GM23338 (cell line): ENCODE measurements around the gene DNAJB8. TPM values are rescaled to one million over a fixed set of nuclear protein-coding genes. Genes with fewer than 3 reads are reported as not detected.

ENCODE experiments used
- ATAC-seq: fragments of 200-7000 bp; cut with Tn5 transposase; 3 replicates; pipeline ENCODE4 v1.9.1; 2020
- DNase-seq: peaks from one replicate; pipeline ENCODE4 v3.0.0-alpha.2; 2015; ENCODE audit warnings: low spot score
- H2AFZ ChIP-seq: fragments of 200-600 bp; sonication (generic); 2 replicates; pipeline ENCODE4 v1.8.0; 2016; ENCODE audit warnings: antibody characterized with exemption, mild to moderate bottlenecking, moderate library complexity
- H3F3A ChIP-seq: fragments of 200-600 bp; sonication (generic); replicated peaks from 2 replicates; pipeline ENCODE4 v1.8.0; 2017; ENCODE audit warnings: antibody characterized with exemption, mixed run types, low read depth
- H3K27ac ChIP-seq: fragments of 200-600 bp; sonication (generic); 2 replicates; pipeline ENCODE4 v1.6.1; 2016; ENCODE audit warnings: low read depth
- H3K27me3 ChIP-seq: fragments of 200-600 bp; sonication (generic); 2 replicates; pipeline ENCODE4 v1.8.0; 2016; ENCODE audit warnings: mild to moderate bottlenecking, mixed run types, moderate library complexity; ENCODE audit not compliant: insufficient read depth
- H3K36me3 ChIP-seq: fragments of 200-600 bp; sonication (generic); 2 replicates; pipeline ENCODE4 v1.8.0; 2016; ENCODE audit warnings: mild to moderate bottlenecking; ENCODE audit not compliant: insufficient read depth
- H3K4me1 ChIP-seq: fragments of 200-600 bp; sonication (generic); 2 replicates; pipeline ENCODE4 v1.8.0; 2016; ENCODE audit warnings: mild to moderate bottlenecking, moderate library complexity; ENCODE audit not compliant: insufficient read depth
- H3K4me2 ChIP-seq: fragments of 200-600 bp; sonication (generic); 2 replicates; pipeline ENCODE4 v1.7.1; 2017; ENCODE audit warnings: mixed run types
- H3K4me3 ChIP-seq: fragments of 200-600 bp; sonication (generic); 2 replicates; pipeline ENCODE4 v1.6.1; 2016; ENCODE audit warnings: mixed run types
- H3K79me2 ChIP-seq: fragments of 200-600 bp; sonication (generic); replicated peaks from 2 replicates; pipeline ENCODE4 v1.8.0; 2017; ENCODE audit warnings: mild to moderate bottlenecking; ENCODE audit not compliant: insufficient read depth
- H3K9me2 ChIP-seq: fragments of 200-600 bp; sonication (generic); 2 replicates; pipeline ENCODE4 v1.8.0; 2017; ENCODE audit not compliant: insufficient read depth
- H4K20me1 ChIP-seq: fragments of 200-600 bp; sonication (generic); replicated peaks from 2 replicates; pipeline ENCODE4 v1.8.0; 2017; ENCODE audit warnings: mild to moderate bottlenecking; ENCODE audit not compliant: insufficient read depth
- H3K27ac Mint-ChIP-seq: 2 replicates; pipeline ENCODE4 v1.8.0; 2020; ENCODE audit warnings: inconsistent platforms, mild to moderate bottlenecking, moderate library complexity, mixed read lengths
- H3K27me3 Mint-ChIP-seq: 3 replicates; pipeline ENCODE4 v1.8.0; 2022; ENCODE audit warnings: low read depth, mild to moderate bottlenecking, moderate library complexity, mixed read lengths, inconsistent platforms; ENCODE audit not compliant: insufficient read depth, poor library complexity
- H3K36me3 Mint-ChIP-seq: 3 replicates; pipeline ENCODE4 v1.8.0; 2021; ENCODE audit warnings: low read depth, mild to moderate bottlenecking, inconsistent platforms, moderate library complexity, mixed read lengths
- H3K4me1 Mint-ChIP-seq: 3 replicates; pipeline ENCODE4 v1.8.0; 2020; ENCODE audit warnings: mild to moderate bottlenecking, inconsistent platforms, mixed read lengths
- H3K4me3 Mint-ChIP-seq: 3 replicates; pipeline ENCODE4 v1.8.0; 2021; ENCODE audit warnings: moderate library complexity, mild to moderate bottlenecking, inconsistent platforms, mixed read lengths
- H3K9me3 Mint-ChIP-seq: 3 replicates; pipeline ENCODE4 v1.8.0; 2020; ENCODE audit warnings: moderate library complexity, mild to moderate bottlenecking, inconsistent platforms, mixed read lengths
- EZH2 ChIP-seq: fragments of 200-600 bp; sonication (generic); IDR thresholded peaks from one replicate; pipeline ENCODE4 v1.8.0; 2017; ENCODE audit warnings: antibody characterized with exemption, mild to moderate bottlenecking, low read depth; ENCODE audit not compliant: unreplicated experiment
- EZH2phosphoT487 ChIP-seq: fragments of 200-600 bp; sonication (generic); IDR thresholded peaks from one replicate; pipeline ENCODE4 v1.8.1; 2018; ENCODE audit warnings: antibody characterized with exemption; ENCODE audit not compliant: unreplicated experiment
- JUNB ChIP-seq: IDR thresholded peaks from one replicate; pipeline ENCODE4 v1.6.1; 2016; ENCODE audit warnings: antibody characterized with exemption; ENCODE audit not compliant: unreplicated experiment
- POLR2AphosphoS5 ChIP-seq: IDR thresholded peaks from 2 replicates; pipeline ENCODE4 v1.6.1; 2016; ENCODE audit warnings: antibody characterized with exemption, low read depth
- STAT1 ChIP-seq: IDR thresholded peaks from one replicate; pipeline ENCODE4 v1.6.1; 2016; ENCODE audit warnings: antibody characterized with exemption; ENCODE audit not compliant: unreplicated experiment
- ZNF331 ChIP-seq: fragments of 250-450 bp; sonication (Bioruptor Pico); IDR thresholded peaks from 2 replicates; pipeline ENCODE4 v1.5.0; 2020; ENCODE audit warnings: low read depth, mild to moderate bottlenecking, moderate library complexity
- polyA plus RNA-seq: library from polyadenylated mRNA; unstranded; fragments of >200 nt; fragmentation: Nextera tagmentation; extraction: Ambion mirVana; gene quantifications from 2 replicates; pipeline ENCODE4 v1.2.1, GENCODE V29; 2016
- total RNA-seq: library from RNA; depleted of rRNA; stranded (reverse); fragments of >200 nt; shearing (Covaris generic); gene quantifications from 2 replicates; pipeline ENCODE4 v1.2.3, GENCODE V29; 2014
- TF ChIP-seq, protein P1 (sequence below), 2 experiments: fragments of 200-600 bp in 1 of 2; sonication (generic) in 1 of 2; conservative IDR thresholded peaks; 2 replicates each; pipeline versions ENCODE4 v1.5.1 to v1.6.1; 2016 to 2017; ENCODE audit warnings: antibody characterized with exemption in 2 of 2, low read depth in 2 of 2, mild to moderate bottlenecking in 2 of 2, moderate library complexity in 1 of 2
- TF ChIP-seq, protein P2 (sequence below): IDR thresholded peaks from one replicate; pipeline ENCODE4 v1.6.1; 2018; ENCODE audit warnings: antibody characterized with exemption; ENCODE audit not compliant: unreplicated experiment
- TF ChIP-seq, protein P3 (sequence below): IDR thresholded peaks from 2 replicates; pipeline ENCODE4 v1.6.1; 2016; ENCODE audit warnings: antibody characterized with exemption

DNAJB8 gene
- total and polyA plus RNA-seq, 2 experiments from 2014 or later: not detected

DNA sequence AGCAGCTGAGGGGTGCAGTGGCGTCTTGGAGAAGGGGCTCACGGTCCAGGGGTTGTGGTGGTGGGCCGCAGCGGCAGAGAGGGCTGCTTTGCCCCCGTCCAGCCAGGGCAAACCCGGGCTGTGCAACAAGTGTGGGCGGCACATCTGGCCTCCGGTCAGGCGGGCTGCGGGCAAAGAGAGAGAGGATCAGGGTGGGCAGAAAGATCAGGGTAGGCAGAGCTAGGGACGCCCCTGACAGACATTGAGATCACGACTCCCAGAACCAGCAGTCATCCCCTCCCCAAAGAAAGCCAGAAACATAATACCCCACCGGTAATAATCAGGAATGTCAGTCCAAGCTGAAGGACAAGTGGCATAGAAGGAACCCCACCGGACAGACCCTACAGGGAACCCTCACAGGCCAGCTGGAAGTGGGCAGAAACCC, 19.5 kb upstream of the DNAJB8 start (continued):
- TF ChIP-seq, protein P1, sequence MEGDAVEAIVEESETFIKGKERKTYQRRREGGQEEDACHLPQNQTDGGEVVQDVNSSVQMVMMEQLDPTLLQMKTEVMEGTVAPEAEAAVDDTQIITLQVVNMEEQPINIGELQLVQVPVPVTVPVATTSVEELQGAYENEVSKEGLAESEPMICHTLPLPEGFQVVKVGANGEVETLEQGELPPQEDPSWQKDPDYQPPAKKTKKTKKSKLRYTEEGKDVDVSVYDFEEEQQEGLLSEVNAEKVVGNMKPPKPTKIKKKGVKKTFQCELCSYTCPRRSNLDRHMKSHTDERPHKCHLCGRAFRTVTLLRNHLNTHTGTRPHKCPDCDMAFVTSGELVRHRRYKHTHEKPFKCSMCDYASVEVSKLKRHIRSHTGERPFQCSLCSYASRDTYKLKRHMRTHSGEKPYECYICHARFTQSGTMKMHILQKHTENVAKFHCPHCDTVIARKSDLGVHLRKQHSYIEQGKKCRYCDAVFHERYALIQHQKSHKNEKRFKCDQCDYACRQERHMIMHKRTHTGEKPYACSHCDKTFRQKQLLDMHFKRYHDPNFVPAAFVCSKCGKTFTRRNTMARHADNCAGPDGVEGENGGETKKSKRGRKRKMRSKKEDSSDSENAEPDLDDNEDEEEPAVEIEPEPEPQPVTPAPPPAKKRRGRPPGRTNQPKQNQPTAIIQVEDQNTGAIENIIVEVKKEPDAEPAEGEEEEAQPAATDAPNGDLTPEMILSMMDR (conservative IDR thresholded peaks at IDR 0.05; ENCODE audit: low read depth in 2 of 2): no peak
- no peak for TF ChIP-seq JUNB
- TF ChIP-seq, protein P2, sequence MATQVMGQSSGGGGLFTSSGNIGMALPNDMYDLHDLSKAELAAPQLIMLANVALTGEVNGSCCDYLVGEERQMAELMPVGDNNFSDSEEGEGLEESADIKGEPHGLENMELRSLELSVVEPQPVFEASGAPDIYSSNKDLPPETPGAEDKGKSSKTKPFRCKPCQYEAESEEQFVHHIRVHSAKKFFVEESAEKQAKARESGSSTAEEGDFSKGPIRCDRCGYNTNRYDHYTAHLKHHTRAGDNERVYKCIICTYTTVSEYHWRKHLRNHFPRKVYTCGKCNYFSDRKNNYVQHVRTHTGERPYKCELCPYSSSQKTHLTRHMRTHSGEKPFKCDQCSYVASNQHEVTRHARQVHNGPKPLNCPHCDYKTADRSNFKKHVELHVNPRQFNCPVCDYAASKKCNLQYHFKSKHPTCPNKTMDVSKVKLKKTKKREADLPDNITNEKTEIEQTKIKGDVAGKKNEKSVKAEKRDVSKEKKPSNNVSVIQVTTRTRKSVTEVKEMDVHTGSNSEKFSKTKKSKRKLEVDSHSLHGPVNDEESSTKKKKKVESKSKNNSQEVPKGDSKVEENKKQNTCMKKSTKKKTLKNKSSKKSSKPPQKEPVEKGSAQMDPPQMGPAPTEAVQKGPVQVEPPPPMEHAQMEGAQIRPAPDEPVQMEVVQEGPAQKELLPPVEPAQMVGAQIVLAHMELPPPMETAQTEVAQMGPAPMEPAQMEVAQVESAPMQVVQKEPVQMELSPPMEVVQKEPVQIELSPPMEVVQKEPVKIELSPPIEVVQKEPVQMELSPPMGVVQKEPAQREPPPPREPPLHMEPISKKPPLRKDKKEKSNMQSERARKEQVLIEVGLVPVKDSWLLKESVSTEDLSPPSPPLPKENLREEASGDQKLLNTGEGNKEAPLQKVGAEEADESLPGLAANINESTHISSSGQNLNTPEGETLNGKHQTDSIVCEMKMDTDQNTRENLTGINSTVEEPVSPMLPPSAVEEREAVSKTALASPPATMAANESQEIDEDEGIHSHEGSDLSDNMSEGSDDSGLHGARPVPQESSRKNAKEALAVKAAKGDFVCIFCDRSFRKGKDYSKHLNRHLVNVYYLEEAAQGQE: no peak
- TF ChIP-seq, protein P3, sequence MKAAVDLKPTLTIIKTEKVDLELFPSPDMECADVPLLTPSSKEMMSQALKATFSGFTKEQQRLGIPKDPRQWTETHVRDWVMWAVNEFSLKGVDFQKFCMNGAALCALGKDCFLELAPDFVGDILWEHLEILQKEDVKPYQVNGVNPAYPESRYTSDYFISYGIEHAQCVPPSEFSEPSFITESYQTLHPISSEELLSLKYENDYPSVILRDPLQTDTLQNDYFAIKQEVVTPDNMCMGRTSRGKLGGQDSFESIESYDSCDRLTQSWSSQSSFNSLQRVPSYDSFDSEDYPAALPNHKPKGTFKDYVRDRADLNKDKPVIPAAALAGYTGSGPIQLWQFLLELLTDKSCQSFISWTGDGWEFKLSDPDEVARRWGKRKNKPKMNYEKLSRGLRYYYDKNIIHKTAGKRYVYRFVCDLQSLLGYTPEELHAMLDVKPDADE: no peak
- no peak for TF ChIP-seq POLR2AphosphoS5
- no peak for TF ChIP-seq EZH2
- TF ChIP-seq EZH2phosphoT487: no peak
- TF ChIP-seq STAT1: no peak

DNA sequence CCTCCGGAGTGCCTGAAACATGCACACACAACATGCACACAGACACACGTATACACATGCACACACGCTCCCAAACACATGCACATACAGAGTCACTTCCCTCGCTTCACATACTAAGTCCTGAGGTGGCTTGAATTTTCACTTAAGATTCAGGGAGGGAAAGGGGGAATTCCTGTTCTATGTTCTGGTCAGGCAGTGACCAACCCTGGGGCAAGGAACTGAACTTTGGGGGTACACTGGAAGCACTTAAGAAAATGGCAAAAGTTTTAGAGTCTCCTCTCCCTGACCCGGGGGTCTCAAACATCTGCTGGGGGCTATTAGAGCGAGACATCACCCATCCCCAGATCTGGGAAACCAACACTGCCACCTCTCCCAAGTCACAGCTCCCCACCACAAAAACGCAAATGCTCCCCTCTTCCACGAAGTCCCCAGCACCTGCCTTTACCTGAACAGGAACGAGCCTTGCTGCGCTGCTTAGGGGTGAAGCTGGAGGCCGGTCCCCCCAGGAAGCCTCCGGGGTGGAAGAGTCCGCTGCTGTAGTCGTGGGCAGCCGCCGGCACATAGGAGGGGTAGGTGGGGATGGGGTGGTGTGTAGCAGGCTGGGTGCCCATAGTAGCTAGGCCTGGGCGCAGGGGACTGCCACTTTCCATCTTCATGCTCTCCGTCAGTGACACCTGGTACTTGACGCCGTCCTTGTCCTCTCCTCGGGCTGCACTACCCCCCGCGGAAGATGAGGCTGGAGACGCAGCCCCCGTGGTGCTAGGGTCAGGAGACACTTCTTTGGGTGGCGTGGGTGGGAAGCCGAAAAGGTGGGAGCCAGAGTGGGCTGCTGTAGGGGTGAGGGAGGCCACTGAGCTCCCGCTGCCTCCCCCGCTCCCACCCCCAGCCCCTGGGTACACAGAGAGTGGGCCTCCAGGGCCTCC, 18.9 kb upstream of the DNAJB8 start:
- Mint-ChIP-seq H3K4me1 (peaks cover 63% of the 10 kb centered on the region), H3K27ac (no peak overlapping the region), H3K36me3 (no peaks in the 10 kb centered on the region; the same call in 2 of the 3 replicates), H3K27me3 (peaks cover 98% of the 10 kb centered on the region), H3K9me3 (no peaks in the 10 kb centered on the region; the same call in 1 of the 3 replicates), H3K4me3 (peak overlapping the region; percentile 64; the same call in 2 of the 3 replicates)
- Histone ChIP-seq H3K27me3 (peaks cover 100% of the 10 kb centered on the region), H3K27ac (no peak overlapping the region), H3K79me2 (no peaks in the 10 kb centered on the region), H3K9me2 (no peaks in the 10 kb centered on the region), H3K4me1 (peaks cover 59% of the 10 kb centered on the region), H4K20me1 (peaks cover 8% of the 10 kb centered on the region), H2AFZ (no peak overlapping the region), H3F3A (peaks cover 27% of the 10 kb centered on the region), H3K36me3 (no peaks in the 10 kb centered on the region), H3K4me2 (peak overlapping the region; percentile 90; the same call in 1 of the 2 replicates), H3K4me3 (peak overlapping the region; percentile 72)
- ATAC-seq (no peak), DNase-seq (no peak)
- TF ChIP-seq, protein P2: no peak
- TF ChIP-seq EZH2: peak; percentile 79
- TF ChIP-seq EZH2phosphoT487: peak; percentile 49
- TF ChIP-seq ZNF331: no peak
- TF ChIP-seq, protein P1 (conservative IDR thresholded peaks at IDR 0.05; ENCODE audit: low read depth in 2 of 2): no peak
